Activated T-cell treated with anti-CD3 and anti-CD28 coated beads, Interleukin-2, amount 50 U/mL, for 72 hours (primary cell): Measurements from ENCODE around the gene RASL10A. TPM values are rescaled to one million over a fixed set of nuclear protein-coding genes. Genes with fewer than 3 reads are reported as not detected.

Experiments
- ATAC-seq, 2 donors: fragments of 150-1000 bp; cut with Tn5 transposase; replicated peaks in 1 of 2; 2 replicates each; pipeline ENCODE4 v1.10.0; 2021; ENCODE audit warnings: moderate library complexity in 2 of 2, mild to moderate bottlenecking in 1 of 2
- DNase-seq, 2 donors: peaks; one replicate each; pipeline ENCODE4 v3.0.0; 2021 to 2022; ENCODE audit warnings: mixed read lengths in 1 of 2
- H3K27ac Mint-ChIP-seq: one replicate; pipeline ENCODE4 v1.8.0; 2022; ENCODE audit warnings: mild to moderate bottlenecking, moderate library complexity, mixed read lengths
- H3K27me3 Mint-ChIP-seq: one replicate; pipeline ENCODE4 v1.8.0; 2022; ENCODE audit warnings: low read depth, mixed read lengths
- H3K36me3 Mint-ChIP-seq, 2 donors: one replicate each; pipeline ENCODE4 v1.8.0; 2022; ENCODE audit warnings: mixed read lengths in 2 of 2, mild to moderate bottlenecking in 1 of 2; ENCODE audit not compliant: insufficient read depth in 2 of 2
- H3K4me1 Mint-ChIP-seq: one replicate; pipeline ENCODE4 v1.8.0; 2022; ENCODE audit warnings: low read depth, mixed read lengths
- H3K4me3 Mint-ChIP-seq, 2 donors: one replicate each; pipeline ENCODE4 v1.8.0; 2022; ENCODE audit warnings: mild to moderate bottlenecking in 2 of 2, mixed read lengths in 2 of 2, moderate library complexity in 2 of 2
- H3K9me3 Mint-ChIP-seq, 2 donors: one replicate each; pipeline ENCODE4 v1.8.0; 2022; ENCODE audit warnings: mixed read lengths in 2 of 2
- total RNA-seq, 2 donors: library from RNA; stranded (reverse); gene quantifications; one replicate each; pipeline ENCODE4 v1.2.3, GENCODE V29; 2022

RASL10A gene
- total RNA-seq, 2 donors from 2014 or later: 0.84 TPM; not detected in 1

- ATAC-seq: no peak
- no peak overlapping the region for H3K4me3 Mint-ChIP-seq
- no peaks in the 10 kb centered on the region for H3K36me3 Mint-ChIP-seq
- no peaks in the 10 kb centered on the region for H3K27me3 Mint-ChIP-seq
- H3K4me1 Mint-ChIP-seq: no peaks in the 10 kb centered on the region
- no peak overlapping the region for H3K27ac Mint-ChIP-seq
- H3K9me3 Mint-ChIP-seq: no peaks in the 10 kb centered on the region
- DNase-seq: no peak
Observed at GRCh38 chr22:29325785-29326315, 10.4 kb upstream of the RASL10A start.

GRCh38 chr22:29325356-29325755 lies 9.9 kb upstream of the RASL10A start:
- Mint-ChIP-seq H3K4me3 (no peak overlapping the region), H3K36me3 (no peaks in the 10 kb centered on the region), H3K9me3 (no peaks in the 10 kb centered on the region), H3K27me3 (no peaks in the 10 kb centered on the region), H3K4me1 (no peaks in the 10 kb centered on the region), H3K27ac (no peak overlapping the region)
- ATAC-seq (no peak), DNase-seq (no peak)

GRCh38 chr22:29323641-29324040 lies 8.1 kb upstream of the RASL10A start:
- Mint-ChIP-seq H3K27me3 (no peaks in the 10 kb centered on the region), H3K4me3 (no peak overlapping the region), H3K36me3 (no peaks in the 10 kb centered on the region), H3K4me1 (no peaks in the 10 kb centered on the region), H3K9me3 (no peaks in the 10 kb centered on the region), H3K27ac (no peak overlapping the region)
- ATAC-seq (no peak), DNase-seq (no peak)

GRCh38 chr22:29320546-29320945 lies 5.0 kb upstream of the RASL10A start:
- H3K9me3 Mint-ChIP-seq: no peaks in the 10 kb centered on the region
- no peaks in the 10 kb centered on the region for H3K36me3 Mint-ChIP-seq
- H3K4me3 Mint-ChIP-seq: no peak overlapping the region
- H3K27me3 Mint-ChIP-seq: peaks cover 9% of the 10 kb centered on the region
- ATAC-seq (no peak), DNase-seq (no peak)
- H3K4me1 Mint-ChIP-seq: no peaks in the 10 kb centered on the region
- H3K27ac Mint-ChIP-seq: no peak overlapping the region

GRCh38 chr22:29319072-29319471 lies 3.6 kb upstream of the RASL10A start:
- H3K4me3 Mint-ChIP-seq: no peak overlapping the region
- ATAC-seq (no peak), DNase-seq (no peak)
- H3K27ac Mint-ChIP-seq: no peak overlapping the region
- H3K4me1 Mint-ChIP-seq: peaks cover 7% of the 10 kb centered on the region
- no peaks in the 10 kb centered on the region for H3K36me3 Mint-ChIP-seq
- no peaks in the 10 kb centered on the region for H3K9me3 Mint-ChIP-seq
- peaks cover 17% of the 10 kb centered on the region for H3K27me3 Mint-ChIP-seq

- Mint-ChIP-seq H3K36me3 (no peaks in the 10 kb centered on the region), H3K27ac (no peak overlapping the region), H3K27me3 (peaks cover 27% of the 10 kb centered on the region), H3K4me1 (peaks cover 13% of the 10 kb centered on the region), H3K4me3 (no peak overlapping the region), H3K9me3 (no peaks in the 10 kb centered on the region)
- DNase-seq (no peak), ATAC-seq (no peak)
Observed at GRCh38 chr22:29317827-29318454, 2.4 kb upstream of the RASL10A start.

- Mint-ChIP-seq H3K27ac (no peak overlapping the region), H3K9me3 (no peaks in the 10 kb centered on the region), H3K4me3 (peak overlapping the region in 1 of 2 donors; percentile 10), H3K27me3 (peaks cover 37% of the 10 kb centered on the region), H3K36me3 (no peaks in the 10 kb centered on the region), H3K4me1 (peaks cover 13% of the 10 kb centered on the region)
- no peak for ATAC-seq
- no peak for DNase-seq
Observed at GRCh38 chr22:29316141-29316828, 788 bp upstream of the RASL10A start.

GRCh38 chr22:29314537-29315285 lies 786 bp downstream of the RASL10A start:
- DNase-seq (no peak), ATAC-seq (no peak)
- no peaks in the 10 kb centered on the region for H3K36me3 Mint-ChIP-seq
- H3K4me3 Mint-ChIP-seq: peak overlapping the region; percentile 59 to 66
- no peak overlapping the region for H3K27ac Mint-ChIP-seq
- H3K9me3 Mint-ChIP-seq: no peaks in the 10 kb centered on the region
- H3K27me3 Mint-ChIP-seq: peaks cover 37% of the 10 kb centered on the region
- H3K4me1 Mint-ChIP-seq: peaks cover 13% of the 10 kb centered on the region

GRCh38 chr22:29313576-29314466 lies 1.7 kb downstream of the RASL10A start:
- H3K36me3 Mint-ChIP-seq: no peaks in the 10 kb centered on the region

GRCh38 chr22:29313126-29313575 lies 2.3 kb downstream of the RASL10A start:
- Mint-ChIP-seq H3K36me3 (no peaks in the 10 kb centered on the region), H3K4me1 (peaks cover 13% of the 10 kb centered on the region), H3K9me3 (no peaks in the 10 kb centered on the region), H3K4me3 (peak overlapping the region in 1 of 2 donors; percentile 12), H3K27ac (no peak overlapping the region), H3K27me3 (peaks cover 37% of the 10 kb centered on the region)
- peak; percentile 26 to 49 for ATAC-seq
- peak in 1 of 2 donors; percentile 51 for DNase-seq

More at GRCh38 chr22:29313576-29314466, 1.7 kb downstream of the RASL10A start:
- Mint-ChIP-seq H3K4me1 (peaks cover 13% of the 10 kb centered on the region), H3K9me3 (no peaks in the 10 kb centered on the region), H3K4me3 (peak overlapping the region; percentile 59 to 66), H3K27ac (no peak overlapping the region), H3K27me3 (peaks cover 37% of the 10 kb centered on the region)
- DNase-seq (no peak), ATAC-seq (no peak)

- Mint-ChIP-seq H3K4me3 (no peak overlapping the region), H3K27ac (no peak overlapping the region), H3K4me1 (peaks cover 13% of the 10 kb centered on the region), H3K27me3 (peaks cover 37% of the 10 kb centered on the region), H3K36me3 (no peaks in the 10 kb centered on the region), H3K9me3 (no peaks in the 10 kb centered on the region)
- ATAC-seq: no peak
- no peak for DNase-seq
Observed at GRCh38 chr22:29312218-29313125, 3.0 kb downstream of the RASL10A start.
